ENCODE measurements around the gene FAM222A.

- TF ChIP-seq CTCF (IDR thresholded peaks at IDR 0.05) (no peak), POLR2A (IDR thresholded peaks at IDR 0.05) (no peak)
Measured at GRCh38 chr12:109792992-109793391, 79.4 kb downstream of the FAM222A start.

Measured in right lobe of liver (tissue), 4 donors.